H9 (cell line): ENCODE results near the gene FTMT. TPM values are rescaled to one million over a fixed set of nuclear protein-coding genes. Genes with fewer than 3 reads are reported as not detected.

Experiments
- DNase-seq: peaks from one replicate; pipeline ENCODE4 v3.0.0-alpha.2; 2017
- H2AFZ ChIP-seq: one replicate; pipeline ENCODE4 v1.6.1; 2013; ENCODE audit warnings: mild to moderate bottlenecking, low read length, control low read depth, moderate library complexity
- H2AK5ac ChIP-seq: 2 replicates; pipeline ENCODE4 v1.6.1; 2013; ENCODE audit warnings: low read length, control low read depth, mixed read lengths; ENCODE audit not compliant: insufficient read length
- H2BK120ac ChIP-seq: one replicate; pipeline ENCODE4 v1.6.1; 2013; ENCODE audit warnings: low read depth, mild to moderate bottlenecking, low read length, control low read depth, inconsistent platforms; ENCODE audit not compliant: poor library complexity, severe bottlenecking
- H2BK12ac ChIP-seq: 2 replicates; pipeline ENCODE4 v1.6.1; 2013; ENCODE audit warnings: low read length, control low read depth, mixed read lengths, low read depth; ENCODE audit not compliant: insufficient read length
- H2BK15ac ChIP-seq: 2 replicates; pipeline ENCODE4 v1.6.1; 2013; ENCODE audit warnings: low read depth, low read length, control low read depth
- H2BK20ac ChIP-seq: one replicate; pipeline ENCODE4 v1.6.1; 2013; ENCODE audit warnings: low read depth, mild to moderate bottlenecking, low read length, control low read depth, inconsistent platforms; ENCODE audit not compliant: poor library complexity, severe bottlenecking
- H2BK5ac ChIP-seq: 2 replicates; pipeline ENCODE4 v1.6.1; 2013; ENCODE audit warnings: low read length, control low read depth, mixed read lengths; ENCODE audit not compliant: insufficient read length
- H3K14ac ChIP-seq: 2 replicates; pipeline ENCODE4 v1.6.1; 2013; ENCODE audit warnings: low read length, control low read depth; ENCODE audit not compliant: insufficient read depth
- H3K18ac ChIP-seq: 2 replicates; pipeline ENCODE4 v1.6.1; 2013; ENCODE audit warnings: low read depth, mild to moderate bottlenecking, mixed read lengths, low read length, control low read depth; ENCODE audit not compliant: insufficient read length
- H3K23ac ChIP-seq: 2 replicates; pipeline ENCODE4 v1.6.1; 2013; ENCODE audit warnings: low read length, control low read depth, mixed read lengths, low read depth; ENCODE audit not compliant: insufficient read length
- H3K23me2 ChIP-seq: 2 replicates; pipeline ENCODE4 v1.6.1; 2013; ENCODE audit warnings: low read depth, mild to moderate bottlenecking, mixed read lengths, low read length, control low read depth; ENCODE audit not compliant: insufficient read length, poor library complexity, severe bottlenecking
- H3K27ac ChIP-seq: 2 replicates; pipeline ENCODE4 v1.5.1; 2013; ENCODE audit warnings: low read length, control low read depth, mixed read lengths, low read depth; ENCODE audit not compliant: insufficient read length
- H3K27me3 ChIP-seq: 2 replicates; pipeline ENCODE4 v1.6.1; 2013; ENCODE audit warnings: low read length, control low read depth, inconsistent platforms; ENCODE audit not compliant: insufficient read depth
- H3K4ac ChIP-seq: 2 replicates; pipeline ENCODE4 v1.6.1; 2013; ENCODE audit warnings: low read depth, mild to moderate bottlenecking, control low read depth, inconsistent platforms, low read length, moderate library complexity
- H3K4me1 ChIP-seq: 2 replicates; pipeline ENCODE4 v1.6.1; 2013; ENCODE audit warnings: low read length, control low read depth, inconsistent platforms; ENCODE audit not compliant: insufficient read depth
- H3K4me2 ChIP-seq: 2 replicates; pipeline ENCODE4 v1.6.1; 2013; ENCODE audit warnings: low read length, control low read depth, mixed read lengths; ENCODE audit not compliant: insufficient read length, insufficient read depth
- H3K56ac ChIP-seq: 2 replicates; pipeline ENCODE4 v1.6.1; 2013; ENCODE audit warnings: low read depth, mild to moderate bottlenecking, mixed read lengths, low read length, control low read depth; ENCODE audit not compliant: insufficient read length
- H3K79me1 ChIP-seq: 2 replicates; pipeline ENCODE4 v1.6.1; 2013; ENCODE audit warnings: low read depth, mild to moderate bottlenecking, moderate library complexity, low read length, control low read depth, inconsistent platforms; ENCODE audit not compliant: insufficient read depth, poor library complexity, severe bottlenecking
- H3K79me2 ChIP-seq: 2 replicates; pipeline ENCODE4 v1.6.1; 2013; ENCODE audit warnings: low read length, control low read depth, inconsistent platforms; ENCODE audit not compliant: insufficient read depth
- H3K9ac ChIP-seq: 2 replicates; pipeline ENCODE4 v1.6.1; 2013; ENCODE audit warnings: low read length, control low read depth, mixed read lengths; ENCODE audit not compliant: insufficient read length; ENCODE audit errors: extremely low read depth
- H3K9me3 ChIP-seq: one replicate; pipeline ENCODE4 v1.6.1; 2013; ENCODE audit warnings: low read depth, low read length, inconsistent platforms; ENCODE audit not compliant: control insufficient read depth
- H3T11ph ChIP-seq: one replicate; pipeline ENCODE4 v1.6.1; 2013; ENCODE audit warnings: mild to moderate bottlenecking, low read length, control low read depth, inconsistent platforms
- H4K20me1 ChIP-seq: one replicate; pipeline ENCODE4 v1.6.1; 2013; ENCODE audit not compliant: control insufficient read depth, insufficient read length, insufficient read depth
- H4K5ac ChIP-seq: 2 replicates; pipeline ENCODE4 v1.6.1; 2013; ENCODE audit warnings: low read depth, mild to moderate bottlenecking, mixed read lengths, low read length, control low read depth; ENCODE audit not compliant: insufficient read length
- H4K8ac ChIP-seq: replicated peaks from 2 replicates; pipeline ENCODE4 v1.6.1; 2013; ENCODE audit warnings: low read length, control low read depth, mixed read lengths, low read depth; ENCODE audit not compliant: insufficient read length
- H4K91ac ChIP-seq: 2 replicates; pipeline ENCODE4 v1.6.1; 2013; ENCODE audit warnings: low read depth, mild to moderate bottlenecking, moderate library complexity, mixed read lengths, low read length, control low read depth; ENCODE audit not compliant: insufficient read length
- H3K27ac Mint-ChIP-seq, 3 experiments: 2 replicates in 2 of 3; 3 replicates in 1 of 3; pipeline ENCODE4 v1.8.0; 2020 to 2021; ENCODE audit warnings: mixed read lengths in 3 of 3, mild to moderate bottlenecking in 1 of 3, moderate library complexity in 1 of 3
- H3K27me3 Mint-ChIP-seq: 2 replicates; pipeline ENCODE4 v1.8.0; 2021; ENCODE audit warnings: low read depth, mild to moderate bottlenecking, moderate library complexity, mixed read lengths
- H3K36me3 Mint-ChIP-seq, 3 experiments: 2 replicates in 2 of 3; 3 replicates in 1 of 3; pipeline ENCODE4 v1.8.0; 2020 to 2021; ENCODE audit warnings: low read depth in 3 of 3, mixed read lengths in 3 of 3; ENCODE audit not compliant: insufficient read depth in 1 of 3
- H3K4me1 Mint-ChIP-seq, 2 experiments: 2 replicates each; pipeline ENCODE4 v1.8.0; 2020; ENCODE audit warnings: mixed read lengths in 2 of 2
- H3K4me3 Mint-ChIP-seq, 2 experiments: 2 replicates in 1 of 2; 3 replicates in 1 of 2; pipeline ENCODE4 v1.8.0; 2020 to 2021; ENCODE audit warnings: mild to moderate bottlenecking in 2 of 2, mixed read lengths in 2 of 2, moderate library complexity in 1 of 2
- H3K9me3 Mint-ChIP-seq, 2 experiments: 2 replicates in 1 of 2; 3 replicates in 1 of 2; pipeline ENCODE4 v1.8.0; 2020; ENCODE audit warnings: mild to moderate bottlenecking in 2 of 2, mixed read lengths in 2 of 2, moderate library complexity in 1 of 2
- CTCF ChIP-seq: fragments of 200-600 bp; sonication (generic); conservative IDR thresholded peaks from 3 replicates; pipeline ENCODE4 v1.8.0; 2021; ENCODE audit warnings: antibody characterized with exemption, mild to moderate bottlenecking
- total RNA-seq: library from RNA; stranded (reverse); gene quantifications from 2 replicates; pipeline ENCODE4 v1.2.1, GENCODE V29; 2021

Gene FTMT
- total RNA-seq, 1 experiment from 2014 or later: not detected

- Histone ChIP-seq H2BK120ac (no peak overlapping the region), H2BK5ac (no peak overlapping the region), H2BK20ac (no peak overlapping the region), H3K18ac (no peak overlapping the region), H2BK15ac (no peak overlapping the region), H3K56ac (no peak overlapping the region), H3T11ph (no peak overlapping the region), H2BK12ac (no peak overlapping the region), H2AK5ac (no peak overlapping the region), H2AFZ (no peak overlapping the region), H3K9me3 (no peaks in the 10 kb centered on the region), H3K9ac (no peak overlapping the region), H3K23me2 (no peaks in the 10 kb centered on the region), H3K79me2 (no peaks in the 10 kb centered on the region), H4K5ac (no peak overlapping the region), H4K20me1 (no peaks in the 10 kb centered on the region), H3K79me1 (no peaks in the 10 kb centered on the region), H3K4me2 (no peak overlapping the region), H3K27me3 (no peaks in the 10 kb centered on the region), H3K14ac (no peak overlapping the region), H4K8ac (no peak overlapping the region), H3K4ac (no peak overlapping the region), H3K27ac (no peak overlapping the region), H3K4me1 (no peaks in the 10 kb centered on the region), H3K23ac (no peak overlapping the region), H4K91ac (no peak overlapping the region)
- peaks cover 5 to 8% of the 10 kb centered on the region in 2 experiments; a peak in 3 of 4 replicates for H3K4me1 Mint-ChIP-seq
- DNase-seq: no peak
- H3K4me3 Mint-ChIP-seq: no peak overlapping the region
- H3K27ac Mint-ChIP-seq: peak overlapping the region in 1 of 3 experiments; percentile 16; a peak in 1 of 7 replicates
- H3K9me3 Mint-ChIP-seq: no peaks in the 10 kb centered on the region
- no peaks in the 10 kb centered on the region for H3K27me3 Mint-ChIP-seq
- H3K36me3 Mint-ChIP-seq: no peaks in the 10 kb centered on the region
- TF ChIP-seq CTCF: no peak
These were observed 9.8 kb upstream of the FTMT start for GRCh38 chr5:121841892-121842291.
